CD8-positive, alpha-beta memory T cell (primary cell): Measurements from ENCODE around the gene DNAJC3. TPM values are rescaled to one million over a fixed set of nuclear protein-coding genes. Genes with fewer than 3 reads are reported as not detected.
"Not testable (repeated sequence)": the region's sequence is repeated elsewhere in the genome, so short reads cannot be mapped to it uniquely, and the experiment has no call there.

Experiments
- CTCF ChIA-PET: fragments of 350-600 bp; sonication (Branson Sonifier 250); formaldehyde crosslinking; loops from one replicate; lab custom pipeline; 2021; ENCODE audit warnings: antibody characterized with exemption; lab: Charles Lee
- POLR2A ChIA-PET: fragments of 350-600 bp; sonication (Branson Sonifier 250); formaldehyde crosslinking; loops from one replicate; lab custom pipeline; 2021; ENCODE audit warnings: antibody characterized with exemption; lab: Charles Lee
- DNase-seq, 5 donors: peaks; one replicate each; pipeline versions ENCODE4 v3.0.0 to v3.0.0-alpha.2; 2020 to 2022; ENCODE audit warnings: mixed read lengths in 1 of 5
- H3K27ac ChIP-seq: one replicate; pipeline ENCODE4 v1.7.0; 2013; ENCODE audit warnings: low read depth, mild to moderate bottlenecking, low read length, moderate library complexity
- H3K27me3 ChIP-seq: 2 replicates; pipeline ENCODE4 v1.7.0; 2013; ENCODE audit warnings: low read length, mild to moderate bottlenecking; ENCODE audit not compliant: insufficient read depth, poor library complexity, severe bottlenecking
- H3K36me3 ChIP-seq: 2 replicates; pipeline ENCODE4 v1.7.0; 2013; ENCODE audit warnings: mild to moderate bottlenecking, low read length, moderate library complexity; ENCODE audit not compliant: insufficient read depth
- H3K4me1 ChIP-seq: 2 replicates; pipeline ENCODE4 v1.7.0; 2013; ENCODE audit warnings: mild to moderate bottlenecking, low read length, moderate library complexity; ENCODE audit not compliant: insufficient read depth
- H3K4me3 ChIP-seq: 2 replicates; pipeline ENCODE4 v1.7.0; 2013; ENCODE audit warnings: mild to moderate bottlenecking, low read length
- H3K9me3 ChIP-seq: 2 replicates; pipeline ENCODE4 v1.7.0; 2013; ENCODE audit warnings: mild to moderate bottlenecking, low read length
- H3K27ac Mint-ChIP-seq, 8 donors: one replicate each; pipeline ENCODE4 v1.8.0; 2020 to 2021; ENCODE audit warnings: mixed read lengths in 8 of 8, mild to moderate bottlenecking in 6 of 8, inconsistent platforms in 3 of 8, moderate library complexity in 3 of 8
- H3K27me3 Mint-ChIP-seq, 2 donors: one replicate each; pipeline ENCODE4 v1.8.0; 2020 to 2021; ENCODE audit warnings: mixed read lengths in 2 of 2, mild to moderate bottlenecking in 1 of 2, moderate library complexity in 1 of 2
- H3K36me3 Mint-ChIP-seq, 3 donors: one replicate each; pipeline ENCODE4 v1.8.0; 2020 to 2021; ENCODE audit warnings: mixed read lengths in 3 of 3, inconsistent platforms in 1 of 3, mild to moderate bottlenecking in 1 of 3
- H3K4me1 Mint-ChIP-seq, 3 donors: one replicate each; pipeline ENCODE4 v1.8.0; 2020 to 2021; ENCODE audit warnings: mixed read lengths in 3 of 3, inconsistent platforms in 1 of 3, mild to moderate bottlenecking in 1 of 3
- H3K4me3 Mint-ChIP-seq, 7 donors: one replicate each; pipeline ENCODE4 v1.8.0; 2020 to 2021; ENCODE audit warnings: mixed read lengths in 7 of 7, mild to moderate bottlenecking in 6 of 7, moderate library complexity in 4 of 7, inconsistent platforms in 2 of 7
- H3K9me3 Mint-ChIP-seq, 5 donors: one replicate each; pipeline ENCODE4 v1.8.0; 2020 to 2022; ENCODE audit warnings: mixed read lengths in 5 of 5, mild to moderate bottlenecking in 3 of 5, moderate library complexity in 2 of 5, inconsistent platforms in 1 of 5
- polyA plus RNA-seq: library from polyadenylated mRNA; unstranded; fragments of 300-500 nt; fragmentation: Illumina TruSeq; gene quantifications from one replicate; pipeline ENCODE4 v1.2.3, GENCODE V29; 2021
- total RNA-seq, 2 experiments: library from RNA; stranded (reverse); gene quantifications; one replicate each; pipeline ENCODE4 v1.2.3, GENCODE V29; 2021

Gene DNAJC3
- total and polyA plus RNA-seq, 3 experiments from 2014 or later, result 19.4 to 26.4 (median 26.1) TPM

DNA sequence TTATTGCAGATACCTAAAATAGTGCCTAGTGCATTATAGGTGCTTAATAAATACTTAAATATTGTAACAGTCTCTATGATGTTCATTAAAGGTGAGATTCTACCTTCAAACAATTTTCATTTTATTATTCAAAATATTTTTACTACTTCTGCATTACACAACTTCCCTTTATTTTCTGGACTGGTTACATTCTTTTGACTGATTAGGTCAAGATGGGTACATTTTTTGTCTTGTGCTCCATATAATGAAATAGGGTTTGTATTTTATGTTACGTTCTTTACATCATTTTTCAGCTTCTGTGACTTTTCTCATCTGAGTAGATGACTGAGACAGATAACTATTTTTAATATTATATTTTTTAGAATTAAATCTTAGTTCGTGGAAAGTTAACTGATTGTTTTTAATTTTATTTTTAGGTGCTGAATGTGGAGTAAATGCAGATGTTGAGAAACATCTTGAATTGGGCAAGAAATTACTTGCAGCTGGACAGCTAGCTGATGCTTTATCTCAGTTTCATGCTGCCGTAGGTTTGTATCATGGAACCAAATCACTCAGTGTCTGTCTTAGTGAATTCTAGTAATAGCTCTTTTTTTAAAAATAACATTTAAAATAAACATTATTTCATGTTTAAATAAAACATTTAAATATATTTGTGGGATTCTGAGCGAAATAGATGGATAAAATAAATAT, 32.0 kb downstream of the DNAJC3 start:
- Mint-ChIP-seq H3K9me3 (no peaks in the 10 kb centered on the region), H3K27ac (peak overlapping the region in 1 of 8 donors; percentile 59), H3K36me3 (peaks cover 12 to 47% (median 22%) of the 10 kb centered on the region in 3 donors), H3K4me1 (peaks cover 33 to 47% (median 37%) of the 10 kb centered on the region in 3 donors), H3K27me3 (no peaks in the 10 kb centered on the region), H3K4me3 (no peak overlapping the region)
- Histone ChIP-seq H3K36me3 (peaks cover 18% of the 10 kb centered on the region), H3K4me1 (peaks cover 24% of the 10 kb centered on the region), H3K27ac (no peak overlapping the region), H3K27me3 (no peaks in the 10 kb centered on the region), H3K4me3 (no peak overlapping the region), H3K9me3 (no peaks in the 10 kb centered on the region)
- ChIA-PET CTCF (no interaction called here), POLR2A (no interaction called here)
- no peak for DNase-seq

DNA sequence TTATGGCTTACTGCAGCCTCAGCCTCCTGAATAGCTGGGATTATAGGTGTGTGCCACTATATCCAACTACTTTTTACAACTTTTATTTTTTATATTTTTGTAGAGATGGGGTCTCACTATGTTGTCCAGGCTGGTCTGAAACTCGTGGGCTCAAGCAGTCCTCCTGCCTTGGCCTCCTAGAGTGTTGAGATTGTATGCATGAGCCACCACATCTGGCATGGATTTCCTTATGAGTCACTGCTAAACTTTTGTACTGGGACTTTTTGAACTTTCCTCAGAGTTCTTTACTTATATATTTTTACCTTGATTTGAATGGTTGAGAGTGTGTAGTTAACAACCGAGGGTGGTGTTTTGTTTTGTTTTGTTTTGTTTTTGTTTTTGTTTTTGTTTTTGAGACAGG, 33.4 kb downstream of the DNAJC3 start:
- POLR2A ChIA-PET, result no interaction called here
- H3K4me3 ChIP-seq, result no peak overlapping the region
- Mint-ChIP-seq H3K4me1 (peaks cover 25 to 36% (median 27%) of the 10 kb centered on the region in 3 donors), H3K9me3 (no peaks in the 10 kb centered on the region), H3K4me3 (no peak overlapping the region), H3K27ac (peak overlapping the region in 2 of 8 donors; percentile 23 to 69), H3K36me3 (peaks cover 12 to 54% (median 22%) of the 10 kb centered on the region in 3 donors), H3K27me3 (no peaks in the 10 kb centered on the region)
- no peak overlapping the region for H3K27ac ChIP-seq
- H3K4me1 ChIP-seq, result peaks cover 23% of the 10 kb centered on the region
- CTCF ChIA-PET, result no interaction called here
- peaks cover 18% of the 10 kb centered on the region for H3K36me3 ChIP-seq
- DNase-seq, result no peak
- no peaks in the 10 kb centered on the region for H3K9me3 ChIP-seq
- no peaks in the 10 kb centered on the region for H3K27me3 ChIP-seq

DNA sequence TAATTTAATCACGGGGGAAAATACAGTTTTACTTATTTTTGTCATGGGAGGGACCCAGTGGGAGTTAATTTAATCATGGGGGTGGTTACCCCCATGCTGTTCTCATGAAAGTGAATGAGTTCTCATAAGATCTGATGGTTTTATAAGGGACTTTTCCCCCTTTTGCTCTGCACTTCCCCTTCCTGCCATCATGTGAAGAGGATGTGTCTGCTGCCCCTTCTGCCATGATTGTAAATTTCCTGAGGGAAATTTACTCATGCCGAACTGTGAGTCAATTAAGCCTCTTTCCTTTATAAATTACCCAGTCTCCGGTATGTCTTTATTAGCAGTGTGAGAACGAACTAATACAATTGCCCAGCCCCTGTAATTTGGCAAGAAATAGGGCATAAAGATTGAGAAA, 35.9 kb downstream of the DNAJC3 start:
- H3K27me3 ChIP-seq, H3K27me3 Mint-ChIP-seq, H3K27ac ChIP-seq, H3K9me3 ChIP-seq, POLR2A ChIA-PET, H3K4me1 ChIP-seq, CTCF ChIA-PET, H3K4me3 Mint-ChIP-seq, H3K4me3 ChIP-seq, H3K27ac Mint-ChIP-seq, DNase-seq, H3K9me3 Mint-ChIP-seq: not testable (repeated sequence)
- H3K36me3 ChIP-seq, result peaks cover 18% of the 10 kb centered on the region
- H3K4me1 Mint-ChIP-seq, result peaks cover 6 to 18% (median 10%) of the 10 kb centered on the region in 3 donors
- H3K36me3 Mint-ChIP-seq, result peaks cover 19 to 68% (median 30%) of the 10 kb centered on the region in 3 donors

GRCh38 chr13:95713651-95714050, 36.7 kb downstream of the DNAJC3 start:
- H3K27me3 ChIP-seq, result no peaks in the 10 kb centered on the region
- H3K4me3 ChIP-seq, result no peak overlapping the region
- peaks cover 20 to 71% (median 30%) of the 10 kb centered on the region in 3 donors for H3K36me3 Mint-ChIP-seq
- H3K9me3 Mint-ChIP-seq, result no peaks in the 10 kb centered on the region
- CTCF ChIA-PET, result no interaction called here
- H3K4me1 Mint-ChIP-seq, result peaks cover 4 to 23% (median 5%) of the 10 kb centered on the region in 3 donors
- H3K4me3 Mint-ChIP-seq, result no peak overlapping the region
- no peaks in the 10 kb centered on the region for H3K27me3 Mint-ChIP-seq
- H3K27ac ChIP-seq, result no peak overlapping the region
- DNase-seq, result no peak
- H3K9me3 ChIP-seq, result no peaks in the 10 kb centered on the region
- no peaks in the 10 kb centered on the region for H3K4me1 ChIP-seq
- peaks cover 18% of the 10 kb centered on the region for H3K36me3 ChIP-seq
- POLR2A ChIA-PET, result no interaction called here
- H3K27ac Mint-ChIP-seq, result no peak overlapping the region

DNA sequence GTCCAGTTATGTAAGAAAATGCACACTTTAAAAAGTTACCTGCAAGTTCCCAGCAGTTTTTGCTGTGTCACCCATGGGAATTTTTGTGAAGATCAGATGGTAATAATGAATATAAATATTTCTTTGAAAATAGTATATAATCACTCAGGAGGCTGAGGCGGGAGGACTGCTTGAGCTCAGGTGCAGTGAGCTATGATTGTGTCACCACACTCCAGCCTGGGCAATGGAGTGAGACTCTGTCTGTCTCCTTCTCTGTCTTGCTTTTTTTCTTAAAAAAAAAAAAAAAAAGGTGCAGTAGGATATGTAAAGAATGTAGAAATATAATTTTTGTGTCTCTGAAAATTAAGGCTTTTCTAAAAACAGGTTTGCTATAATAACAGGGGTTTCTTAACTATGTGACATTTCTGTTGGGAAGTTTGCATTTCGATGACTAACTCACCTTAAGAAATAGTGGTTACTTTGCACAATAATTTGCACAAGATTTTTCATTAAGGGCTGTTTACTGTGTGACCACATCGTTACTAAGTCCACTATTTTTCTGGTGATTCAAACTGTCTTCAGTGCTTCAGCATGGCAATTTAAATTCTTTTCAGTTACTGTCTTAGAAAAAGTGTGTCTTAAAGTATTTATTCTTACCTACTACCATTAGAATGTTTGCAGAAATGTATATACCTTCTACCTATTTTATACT, 37.3 kb downstream of the DNAJC3 start:
- Histone ChIP-seq H3K4me1 (no peaks in the 10 kb centered on the region), H3K27me3 (no peaks in the 10 kb centered on the region), H3K36me3 (peaks cover 18% of the 10 kb centered on the region), H3K27ac (no peak overlapping the region), H3K4me3 (no peak overlapping the region), H3K9me3 (no peaks in the 10 kb centered on the region)
- Mint-ChIP-seq H3K4me1 (peaks cover 3 to 27% (median 9%) of the 10 kb centered on the region in 3 donors), H3K27ac (no peak overlapping the region), H3K4me3 (no peak overlapping the region), H3K36me3 (peaks cover 24 to 70% (median 30%) of the 10 kb centered on the region in 3 donors), H3K27me3 (no peaks in the 10 kb centered on the region), H3K9me3 (no peaks in the 10 kb centered on the region)
- ChIA-PET CTCF (no interaction called here), POLR2A (interaction anchor here (0.5 kb wide), 1 partner anchor 29 kb away, joined by 3 read pairs; no protein-coding TSS in a partner anchor)
- no peak for DNase-seq

- no peak overlapping the region for H3K4me3 ChIP-seq
- no peaks in the 10 kb centered on the region for H3K27me3 Mint-ChIP-seq
- no peak for DNase-seq
- no peaks in the 10 kb centered on the region for H3K27me3 ChIP-seq
- H3K4me1 ChIP-seq, result no peaks in the 10 kb centered on the region
- peaks cover 24 to 53% (median 29%) of the 10 kb centered on the region in 3 donors for H3K36me3 Mint-ChIP-seq
- peak overlapping the region in 1 of 8 donors; percentile 33 for H3K27ac Mint-ChIP-seq
- no peaks in the 10 kb centered on the region for H3K9me3 ChIP-seq
- H3K9me3 Mint-ChIP-seq, result no peaks in the 10 kb centered on the region
- H3K36me3 ChIP-seq, result peaks cover 14% of the 10 kb centered on the region
- H3K4me1 Mint-ChIP-seq, result peaks cover 14 to 30% (median 16%) of the 10 kb centered on the region in 3 donors
- H3K4me3 Mint-ChIP-seq, result no peak overlapping the region
- no peak overlapping the region for H3K27ac ChIP-seq
- ChIA-PET POLR2A (no interaction called here), CTCF (no interaction called here)
Measured at GRCh38 chr13:95716231-95716630, 39.3 kb downstream of the DNAJC3 start.

DNA sequence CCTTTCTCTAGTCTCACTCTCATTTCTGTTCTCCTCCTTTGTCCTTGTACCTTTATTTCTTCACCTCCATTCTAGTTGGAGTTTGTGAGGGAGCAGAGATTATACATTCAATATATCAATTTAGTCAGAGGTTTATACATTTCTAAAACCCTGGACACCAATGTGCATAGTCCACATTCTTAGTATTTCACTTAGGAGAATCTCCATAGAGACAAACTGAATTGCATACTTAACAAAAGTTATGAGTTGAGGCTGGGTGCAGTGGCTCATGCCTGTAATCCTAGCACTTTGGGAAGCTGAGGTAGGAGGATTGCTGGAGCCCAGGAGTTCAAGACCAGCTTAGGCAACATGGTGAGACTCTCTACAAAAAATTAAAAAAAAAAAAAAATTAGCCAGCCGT, 45.3 kb downstream of the DNAJC3 start:
- H3K4me3 ChIP-seq, result no peak overlapping the region
- H3K4me3 Mint-ChIP-seq, result no peak overlapping the region
- POLR2A ChIA-PET, result no interaction called here
- CTCF ChIA-PET, result no interaction called here
- H3K9me3 Mint-ChIP-seq, result peaks cover 0 to 5% (median 0%) of the 10 kb centered on the region in 5 donors
- H3K27me3 ChIP-seq, result no peaks in the 10 kb centered on the region
- H3K27ac Mint-ChIP-seq, result peak overlapping the region in 1 of 8 donors; percentile 1
- no peaks in the 10 kb centered on the region for H3K36me3 ChIP-seq
- H3K27me3 Mint-ChIP-seq, result no peaks in the 10 kb centered on the region
- no peaks in the 10 kb centered on the region for H3K9me3 ChIP-seq
- peaks cover 23 to 44% (median 28%) of the 10 kb centered on the region in 3 donors for H3K36me3 Mint-ChIP-seq
- no peaks in the 10 kb centered on the region for H3K4me1 ChIP-seq
- H3K4me1 Mint-ChIP-seq, result peaks cover 22 to 50% (median 40%) of the 10 kb centered on the region in 3 donors
- no peak for DNase-seq
- no peak overlapping the region for H3K27ac ChIP-seq

- Histone ChIP-seq H3K4me3 (no peak overlapping the region), H3K9me3 (no peaks in the 10 kb centered on the region), H3K27me3 (no peaks in the 10 kb centered on the region), H3K27ac (no peak overlapping the region), H3K4me1 (no peaks in the 10 kb centered on the region), H3K36me3 (no peaks in the 10 kb centered on the region)
- peaks cover 26 to 52% (median 49%) of the 10 kb centered on the region in 3 donors for H3K4me1 Mint-ChIP-seq
- no peak overlapping the region for H3K4me3 Mint-ChIP-seq
- no peaks in the 10 kb centered on the region for H3K27me3 Mint-ChIP-seq
- CTCF ChIA-PET, result interaction anchor here (1.2 kb wide), 1 partner anchor 111 kb away, joined by 3 read pairs; no protein-coding TSS in a partner anchor
- peaks cover 0 to 5% (median 0%) of the 10 kb centered on the region in 5 donors for H3K9me3 Mint-ChIP-seq
- DNase-seq, result no peak
- H3K27ac Mint-ChIP-seq, result peak overlapping the region in 4 of 8 donors; percentile 2 to 59 (median 44)
- peaks cover 18 to 47% (median 28%) of the 10 kb centered on the region in 3 donors for H3K36me3 Mint-ChIP-seq
- POLR2A ChIA-PET, result no interaction called here
Measured at GRCh38 chr13:95723438-95723837, 46.5 kb downstream of the DNAJC3 start.
